ENCODE results near the gene IGSF23.
"Not testable (repeated sequence)": the region's sequence is repeated elsewhere in the genome, so short reads cannot be mapped to it uniquely, and the experiment has no call there.

Gene IGSF23

GRCh38 chr19:44682807-44683206 is 69.4 kb downstream of the IGSF23 start:
- TF ChIP-seq CTCF (IDR thresholded peaks at IDR 0.05; ENCODE audit: low read depth, low read length, missing control alignments), result no peak

GRCh38 chr19:44683434-44684210 is 70.3 kb downstream of the IGSF23 start:
- H3K4me3 ChIP-seq (replicated peaks; ENCODE audit: low read depth, low read length), result no peak overlapping the region
- no peak for TF ChIP-seq CTCF (IDR thresholded peaks at IDR 0.05; ENCODE audit: low read depth, low read length, missing control alignments)
- DNase-seq (ENCODE audit: extremely low read depth, low read depth), result no peak

More at GRCh38 chr19:44682807-44683206, 69.4 kb downstream of the IGSF23 start:
- no peak overlapping the region for H3K4me3 ChIP-seq (replicated peaks; ENCODE audit: low read depth, low read length)
- no peak for DNase-seq (ENCODE audit: extremely low read depth, low read depth)

DNA sequence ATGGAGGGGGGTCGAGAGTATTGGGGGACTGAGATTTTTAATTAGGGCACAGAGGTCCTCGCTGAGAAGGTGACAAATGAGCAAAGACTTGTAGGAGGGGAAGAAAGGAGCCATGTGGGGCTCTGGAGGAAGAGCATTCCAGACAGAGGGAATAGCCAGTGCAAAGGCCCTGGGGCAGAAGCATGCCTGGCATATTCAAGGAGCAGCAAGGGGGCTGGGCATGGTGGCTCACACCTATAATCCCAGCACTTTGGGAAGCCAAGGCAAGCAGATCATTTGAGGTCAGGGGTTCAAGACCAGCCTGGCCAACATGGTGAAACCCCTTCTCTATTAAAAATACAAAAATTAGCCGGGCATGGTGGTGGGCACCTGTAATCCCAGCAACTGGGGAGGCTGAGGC is 71.0 kb downstream of the IGSF23 start:
- DNase-seq (ENCODE audit: extremely low read depth, low read depth), result not testable (repeated sequence)

DNA sequence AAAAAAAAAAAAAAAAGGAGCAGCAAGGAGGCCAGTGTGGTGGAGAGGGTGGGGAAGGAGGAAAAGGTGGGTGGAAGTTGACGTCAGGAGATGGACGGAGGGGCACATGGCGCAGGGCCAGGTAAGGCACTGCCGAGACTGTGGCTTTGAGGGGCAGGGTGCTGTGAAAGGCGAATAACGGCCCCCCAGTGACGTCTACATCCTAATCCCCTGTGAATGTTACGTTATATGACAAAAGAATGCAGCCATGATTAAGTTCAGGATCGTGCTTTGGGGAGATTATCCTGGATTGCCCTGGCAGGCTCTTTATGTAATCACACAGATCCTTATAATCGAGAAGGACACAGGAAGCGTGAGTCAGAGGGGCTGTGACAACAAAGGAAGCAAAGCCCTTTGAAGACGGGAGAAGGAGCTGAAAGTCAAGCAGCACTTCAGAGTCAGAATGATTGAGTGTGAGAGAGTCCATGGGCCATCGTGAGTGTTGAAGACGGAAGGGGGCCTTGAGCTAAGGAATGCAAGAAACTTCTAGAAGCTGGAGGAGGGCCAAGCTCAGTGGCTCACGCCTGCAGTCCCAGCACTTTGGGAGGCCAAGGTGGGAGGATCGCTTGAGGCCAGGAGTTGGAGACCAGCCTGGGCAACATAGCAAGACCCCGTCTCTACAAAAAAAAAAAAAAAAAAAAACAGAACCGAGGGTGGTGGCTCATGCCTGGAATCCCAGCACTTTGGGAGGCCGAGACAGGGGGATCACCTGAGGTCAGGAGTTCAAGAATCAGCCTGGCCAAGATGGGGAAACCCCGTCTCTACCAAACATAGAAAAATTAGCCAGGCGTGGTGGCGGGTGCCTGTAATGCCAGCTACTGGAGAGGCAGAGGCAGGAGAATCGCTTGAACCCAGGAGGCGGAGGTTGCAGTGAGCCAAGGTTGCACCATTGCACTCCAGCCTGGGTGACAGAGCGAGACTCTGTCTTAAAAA is 71.8 kb downstream of the IGSF23 start:
- TF ChIP-seq CTCF (IDR thresholded peaks at IDR 0.05; ENCODE audit: low read depth, low read length, missing control alignments), result no peak
- no peak overlapping the region for H3K4me3 ChIP-seq (replicated peaks; ENCODE audit: low read depth, low read length)
- DNase-seq (ENCODE audit: extremely low read depth, low read depth), result peak; percentile 88

More for the DNA sequence above, 71.0 kb downstream of the IGSF23 start:
- H3K4me3 ChIP-seq (replicated peaks; ENCODE audit: low read depth, low read length), result not testable (repeated sequence)

DNA sequence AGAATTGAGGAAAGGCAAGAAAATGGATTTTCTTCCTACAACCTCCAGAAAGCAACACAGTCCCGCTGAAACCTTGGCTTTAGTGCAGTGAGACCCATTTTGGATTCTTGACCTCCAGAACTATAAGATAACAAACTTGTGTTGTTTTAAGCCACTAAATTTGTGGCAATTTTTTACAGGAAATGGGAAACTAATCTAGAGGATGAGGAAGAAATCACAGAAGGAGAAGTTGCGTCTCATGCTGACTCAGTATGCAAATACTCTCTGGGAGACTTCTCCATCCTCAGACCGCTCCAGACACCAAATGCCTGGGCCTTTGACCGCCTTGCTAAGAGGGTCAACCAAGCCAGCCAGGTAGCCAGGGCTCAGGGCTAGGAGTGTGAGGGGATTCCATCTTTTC is 72.5 kb downstream of the IGSF23 start:
- TF ChIP-seq CTCF (IDR thresholded peaks at IDR 0.05; ENCODE audit: low read depth, low read length, missing control alignments), result no peak
- H3K4me3 ChIP-seq (replicated peaks; ENCODE audit: low read depth, low read length), result no peak overlapping the region

More for the DNA sequence above, 72.5 kb downstream of the IGSF23 start:
- no peak for DNase-seq (ENCODE audit: extremely low read depth, low read depth)

All from HFF-Myc (cell line).